IMR-90 (cell line): ENCODE measurements around the gene FBXO3. TPM values are rescaled to one million over a fixed set of nuclear protein-coding genes. Genes with fewer than 3 reads are reported as not detected.

Experiments
- ATAC-seq: fragments of 200-7000 bp; cut with Tn5 transposase; 2 replicates; pipeline ENCODE4 v1.9.1; 2020; ENCODE audit warnings: low read depth, mild to moderate bottlenecking, moderate library complexity
- BruUV-seq: library from RNA; stranded (reverse); fragments of 400-500 nt; replicated peaks from 2 replicates; lab custom pipeline; 2021; lab: Mats Ljungman, UMichigan
- CTCF ChIA-PET: fragments of 300-600 bp; formaldehyde crosslinking; extraction: SDS; loops from one replicate; lab custom pipeline; 2021; ENCODE audit warnings: antibody characterized with exemption; lab: Yijun Ruan, JAX
- POLR2A ChIA-PET: fragments of 300-600 bp; sonication (Branson Sonifier 250); formaldehyde crosslinking; loops from one replicate; lab custom pipeline; 2022; ENCODE audit warnings: antibody characterized with exemption; ENCODE audit not compliant: unreplicated experiment; lab: Charles Lee
- DNase-seq: peaks from one replicate; pipeline ENCODE4 v3.0.0; 2013
- H2AFZ ChIP-seq: replicated peaks from 2 replicates; pipeline ENCODE3; 2013; ENCODE audit warnings: low read length, mild to moderate bottlenecking; ENCODE audit not compliant: poor library complexity
- H2AK5ac ChIP-seq: 2 replicates; pipeline ENCODE4 v1.6.1; 2013; ENCODE audit warnings: low read depth, low read length, inconsistent platforms
- H2AK9ac ChIP-seq: replicated peaks from 2 replicates; pipeline ENCODE3; 2013; ENCODE audit warnings: mild to moderate bottlenecking, low read depth, low read length, moderate library complexity; ENCODE audit not compliant: poor library complexity
- H2BK120ac ChIP-seq: 2 replicates; pipeline ENCODE4 v1.6.1; 2013; ENCODE audit warnings: low read depth, low read length, inconsistent platforms
- H2BK15ac ChIP-seq: 3 replicates; pipeline ENCODE4 v1.6.1; 2013; ENCODE audit warnings: low read depth, low read length, inconsistent platforms
- H2BK20ac ChIP-seq: 2 replicates; pipeline ENCODE4 v1.6.1; 2013; ENCODE audit warnings: low read depth, mild to moderate bottlenecking, inconsistent platforms, low read length, moderate library complexity
- H2BK5ac ChIP-seq: 2 replicates; pipeline ENCODE4 v1.6.1; 2013; ENCODE audit warnings: mild to moderate bottlenecking, low read depth, low read length, inconsistent platforms; ENCODE audit not compliant: poor library complexity, severe bottlenecking
- H3K14ac ChIP-seq: replicated peaks from 2 replicates; pipeline ENCODE4 v1.6.1; 2013; ENCODE audit warnings: low read depth, low read length, inconsistent platforms
- H3K18ac ChIP-seq: 2 replicates; pipeline ENCODE4 v1.6.1; 2013; ENCODE audit warnings: low read depth, low read length, control low read depth
- H3K23ac ChIP-seq: 2 replicates; pipeline ENCODE4 v1.6.1; 2013; ENCODE audit warnings: low read depth, low read length, inconsistent platforms
- H3K27ac ChIP-seq: 2 replicates; pipeline ENCODE4 v1.5.1; 2013; ENCODE audit warnings: mild to moderate bottlenecking, control low read depth, low read length; ENCODE audit not compliant: insufficient read depth
- H3K27me3 ChIP-seq: 2 replicates; pipeline ENCODE4 v1.6.1; 2013; ENCODE audit warnings: low read length; ENCODE audit not compliant: control insufficient read depth, insufficient read depth
- H3K36me3 ChIP-seq: 2 replicates; pipeline ENCODE4 v1.6.1; 2013; ENCODE audit warnings: low read length, mixed read lengths; ENCODE audit not compliant: control insufficient read depth, insufficient read depth
- H3K4ac ChIP-seq: 2 replicates; pipeline ENCODE4 v1.6.1; 2013; ENCODE audit warnings: low read depth, low read length, inconsistent platforms
- H3K4me1 ChIP-seq: 2 replicates; pipeline ENCODE4 v1.6.1; 2013; ENCODE audit warnings: low read length, mixed read lengths; ENCODE audit not compliant: control insufficient read depth, insufficient read depth
- H3K4me2 ChIP-seq: 2 replicates; pipeline ENCODE4 v1.6.1; 2013; ENCODE audit warnings: low read depth, mild to moderate bottlenecking, control low read depth, low read length, moderate library complexity
- H3K4me3 ChIP-seq: 2 replicates; pipeline ENCODE4 v1.5.1; 2013; ENCODE audit warnings: low read depth, mild to moderate bottlenecking, control low read depth, low read length, moderate library complexity; ENCODE audit not compliant: insufficient read depth
- H3K56ac ChIP-seq: 2 replicates; pipeline ENCODE4 v1.6.1; 2013; ENCODE audit warnings: low read length, inconsistent platforms; ENCODE audit not compliant: insufficient read depth; ENCODE audit errors: extremely low read depth
- H3K79me1 ChIP-seq, 2 experiments: 2 replicates each; pipeline ENCODE4 v1.6.1; 2013; ENCODE audit warnings: low read length in 2 of 2, inconsistent platforms in 1 of 2, low read depth in 1 of 2
- H3K9ac ChIP-seq: 2 replicates; pipeline ENCODE4 v1.6.1; 2013; ENCODE audit warnings: low read depth, low read length, control low read depth
- H3K9me1 ChIP-seq: 2 replicates; pipeline ENCODE4 v1.6.1; 2013; ENCODE audit warnings: low read length, inconsistent platforms; ENCODE audit not compliant: insufficient read depth
- H3K9me3 ChIP-seq: 2 replicates; pipeline ENCODE4 v1.6.1; 2013; ENCODE audit warnings: low read length; ENCODE audit not compliant: control insufficient read depth, insufficient read depth
- H4K20me1 ChIP-seq: 2 replicates; pipeline ENCODE4 v1.6.1; 2013; ENCODE audit warnings: low read length, inconsistent platforms; ENCODE audit not compliant: insufficient read depth
- H4K5ac ChIP-seq: 2 replicates; pipeline ENCODE4 v1.6.1; 2013; ENCODE audit warnings: mild to moderate bottlenecking, low read depth, low read length, control low read depth
- H4K8ac ChIP-seq, 2 experiments: 2 replicates each; pipeline ENCODE4 v1.6.1; 2013; ENCODE audit warnings: low read depth in 2 of 2, low read length in 2 of 2, control low read depth in 1 of 2, inconsistent platforms in 1 of 2
- H4K91ac ChIP-seq: 2 replicates; pipeline ENCODE4 v1.6.1; 2013; ENCODE audit warnings: low read depth, low read length, inconsistent platforms; ENCODE audit not compliant: insufficient read depth
- BHLHE40 ChIP-seq: fragments of 150-350 bp; IDR thresholded peaks from 2 replicates; pipeline ENCODE4 v1.6.1; 2016; ENCODE audit warnings: mild to moderate bottlenecking, low read depth, low read length
- ELK1 ChIP-seq: fragments of 150-350 bp; IDR thresholded peaks from 2 replicates; pipeline ENCODE4 v1.6.1; 2016; ENCODE audit warnings: low read depth, mild to moderate bottlenecking, low read length, moderate library complexity, borderline replicate concordance
- WGBS, 2 experiments: methylation state at CpG; one replicate each; pipeline versions ENCODE4 v1.1.5 to v1.1.7; 2013; ENCODE audit warnings: missing lambda C conversion rate in 2 of 2; ENCODE audit not compliant: insufficient read length in 1 of 2; ENCODE audit errors: extremely low coverage in 2 of 2; 5-methylcytosine and 5-hydroxymethylcytosine counted together
- dilution Hi-C: fragments of 300-500 bp; cut with HindIII; formaldehyde crosslinking; loops from one replicate; pipeline ENCODE4 v1.14.3; 2018; ENCODE audit warnings: low sequenced_read_pairs; ENCODE audit not compliant: unreplicated experiment
- in situ Hi-C: fragments of 300-500 bp; cut with MboI; formaldehyde crosslinking; loops from 3 replicates; pipeline ENCODE4 v1.14.3; 2019; ENCODE audit warnings: low sequenced_read_pairs, inconsistent platforms, mixed read lengths
- intact Hi-C: fragments of 100-400 bp; cut with micrococcal nuclease; formaldehyde crosslinking; loops from 2 replicates; pipeline ENCODE4 v1.10.0; 2022
- polyA plus RNA-seq, 3 experiments: library from polyadenylated mRNA; depleted of rRNA; stranded (reverse); fragments of >200 nt; gene quantifications; 2 replicates each; pipeline ENCODE4 v1.2.3, GENCODE V29; 2012; ENCODE audit warnings: low replicate concordance in 1 of 3
- total RNA-seq: library from RNA; depleted of rRNA; stranded (reverse); fragments of >200 nt; gene quantifications from 2 replicates; pipeline ENCODE4 v1.2.3, GENCODE V29; 2012

FBXO3 gene
- total and polyA plus RNA-seq, 2 of the 4 experiments (the other 2 are of a cell fraction) = 26.2 to 51.1 TPM

- Histone ChIP-seq H3K23ac (no peak overlapping the region), H3K27me3 (peaks cover 10% of the 10 kb centered on the region), H4K5ac (no peak overlapping the region), H3K14ac (no peak overlapping the region), H4K20me1 (no peaks in the 10 kb centered on the region), H3K9me1 (no peaks in the 10 kb centered on the region), H3K27ac (no peak overlapping the region), H2BK120ac (no peak overlapping the region), H2BK15ac (no peak overlapping the region), H3K4me3 (no peak overlapping the region), H3K36me3 (no peaks in the 10 kb centered on the region), H2AK9ac (no peak overlapping the region), H3K4me1 (no peaks in the 10 kb centered on the region; the same call in 1 of the 2 replicates), H2BK5ac (no peak overlapping the region), H3K79me1 (no peaks in the 10 kb centered on the region), H2BK20ac (no peak overlapping the region), H3K9me3 (no peaks in the 10 kb centered on the region), H2AFZ (no peak overlapping the region), H4K91ac (no peak overlapping the region), H3K4ac (no peak overlapping the region), H3K4me2 (no peak overlapping the region), H3K56ac (no peak overlapping the region), H3K18ac (no peak overlapping the region), H2AK5ac (no peak overlapping the region), H3K9ac (no peak overlapping the region), H4K8ac (no peak overlapping the region)
- dilution Hi-C loops = no loop called here
- WGBS, 2 experiments = no CpG with 5 or more reads among the region's 2 CpGs
- POLR2A ChIA-PET = no interaction called here
- intact Hi-C loops = no loop called here
- no peak for TF ChIP-seq ELK1
- TF ChIP-seq BHLHE40 = no peak
- in situ Hi-C loops = no loop called here
- CTCF ChIA-PET = no interaction called here
- DNase-seq (no peak), ATAC-seq (no peak)
- BruUV-seq = no TSS peak
Observed at GRCh38 chr11:33804471-33804870, 30.2 kb upstream of the FBXO3 start.
